HG03060 (cell line): ENCODE data around the gene CFL1.
"Not testable (repeated sequence)": the region's sequence is repeated elsewhere in the genome, so short reads cannot be mapped to it uniquely, and the experiment has no call there.

ENCODE experiments used
- ATAC-seq: cut with Tn5 transposase; IDR thresholded peaks from one replicate; pipeline ENCODE4 v1.9.1; 2021; ENCODE audit warnings: low read depth, moderate number of reproducible peaks; ENCODE audit not compliant: unreplicated experiment

Gene CFL1

DNA sequence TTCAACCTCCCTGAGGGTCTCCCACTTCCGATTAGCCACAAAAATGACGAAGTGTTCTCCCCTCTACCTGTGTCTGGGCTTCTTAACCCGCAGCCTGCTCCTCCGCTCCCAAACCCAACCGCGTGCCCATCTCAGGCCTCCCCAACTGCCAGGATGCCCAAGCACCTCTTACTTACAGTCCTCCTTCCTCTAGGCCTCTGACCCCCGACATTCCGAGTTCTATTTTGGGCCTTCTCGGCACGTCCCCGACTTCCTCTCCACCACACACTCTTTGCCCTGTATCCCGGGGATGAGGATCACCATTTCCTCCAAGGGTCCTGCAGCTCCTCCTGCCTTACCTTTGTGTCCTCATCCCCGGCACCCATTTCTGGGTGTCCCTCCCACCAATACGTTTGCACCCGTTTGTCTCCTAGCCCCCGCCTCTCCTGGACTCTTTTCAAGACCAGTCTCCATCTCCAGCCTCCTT lies 1.9 kb upstream of the CFL1 start:
- ATAC-seq: no peak

GRCh38 chr11:65859095-65859811 lies 1.3 kb upstream of the CFL1 start:
- peak; percentile 39 for ATAC-seq

GRCh38 chr11:65858681-65859087 lies 704 bp upstream of the CFL1 start:
- ATAC-seq: no peak

DNA sequence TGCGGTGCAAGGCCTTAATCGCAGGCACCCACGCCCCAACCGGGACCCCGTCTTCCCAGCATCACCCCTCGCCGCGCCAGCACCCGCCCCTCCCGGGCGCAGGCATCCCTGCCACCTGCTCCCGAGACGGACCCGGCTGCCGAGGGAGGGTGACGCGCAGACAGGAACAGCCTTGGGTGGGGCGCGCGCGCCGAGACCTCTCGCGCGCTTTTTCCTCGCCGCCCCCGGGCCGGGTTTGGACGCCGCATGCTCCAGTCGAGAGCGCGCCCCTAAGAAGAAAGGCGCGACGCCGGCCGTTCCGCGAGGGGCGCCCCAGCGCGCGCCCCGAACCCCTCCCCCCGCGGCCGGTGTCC lies 504 bp downstream of the CFL1 start:
- ATAC-seq: no peak

- no peak for ATAC-seq
Observed at GRCh38 chr11:65856689-65857499, 1.1 kb downstream of the CFL1 start.

- ATAC-seq: no peak
Observed at GRCh38 chr11:65855927-65856363, 2.0 kb downstream of the CFL1 start.

DNA sequence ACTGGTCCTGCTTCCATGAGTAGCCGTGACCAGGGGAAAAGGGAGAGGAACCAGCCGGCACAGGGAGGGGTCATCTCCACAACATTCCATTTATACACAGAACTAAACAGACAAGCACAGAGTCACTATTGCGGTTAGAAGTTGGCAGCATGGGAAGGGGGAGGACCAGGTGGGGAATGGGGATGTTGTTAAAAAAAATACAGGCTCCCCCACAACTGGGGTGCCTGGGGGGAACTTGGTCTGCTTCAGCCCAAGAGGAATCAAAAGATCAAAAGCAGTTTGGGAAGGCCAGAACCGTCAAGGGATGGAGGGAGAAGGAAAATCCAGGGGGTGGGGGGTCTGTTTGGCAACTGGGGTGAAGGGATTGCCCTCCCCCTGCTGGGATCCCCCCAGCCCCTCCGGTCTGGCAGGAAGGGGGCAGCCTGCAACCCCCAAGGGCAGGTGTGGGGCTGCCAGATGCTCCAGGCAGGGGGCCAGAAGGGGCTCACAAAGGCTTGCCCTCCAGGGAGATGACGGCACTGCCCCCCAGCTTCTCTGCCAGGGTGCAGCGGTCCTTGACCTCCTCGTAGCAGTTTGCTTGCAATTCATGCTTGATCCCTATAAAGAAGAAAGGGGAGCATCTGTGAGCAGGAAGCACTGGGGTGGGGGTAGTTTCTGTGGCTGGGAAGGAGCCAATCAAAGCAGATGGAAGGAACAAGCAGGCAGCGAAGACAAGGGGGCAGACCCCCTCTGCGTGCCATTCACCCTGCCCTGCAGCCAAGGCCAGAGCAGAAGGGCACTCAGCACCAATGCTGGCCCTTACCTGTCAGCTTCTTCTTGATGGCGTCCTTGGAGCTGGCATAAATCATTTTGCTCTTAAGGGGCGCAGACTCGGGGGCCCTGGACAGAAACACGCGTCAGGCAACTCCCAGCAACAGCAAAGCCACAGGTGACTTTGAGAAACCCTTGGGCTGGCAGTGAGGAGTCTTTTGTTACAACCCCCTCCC lies 2.8 kb downstream of the CFL1 start:
- no peak for ATAC-seq

DNA sequence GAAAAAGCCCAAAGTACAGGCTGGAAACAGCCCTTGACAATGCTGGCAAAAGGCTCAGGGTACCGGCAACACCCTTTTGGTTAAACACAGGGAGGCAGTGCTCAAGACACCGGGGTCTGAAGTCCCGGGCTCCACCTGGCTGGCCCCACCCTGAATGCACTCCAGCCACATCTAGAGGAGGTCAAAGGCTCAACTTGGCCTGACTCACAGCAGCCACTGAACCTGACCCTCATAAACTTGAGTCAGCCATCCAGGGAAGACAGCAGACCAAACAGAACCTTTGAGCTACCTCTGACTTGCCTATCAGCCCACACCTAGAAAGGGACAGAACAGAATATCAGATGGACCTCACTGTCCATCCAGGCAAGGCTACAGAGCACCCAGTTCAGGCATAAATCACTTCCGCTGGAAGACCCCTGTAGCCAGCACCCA lies 3.8 kb downstream of the CFL1 start:
- no peak for ATAC-seq

DNA sequence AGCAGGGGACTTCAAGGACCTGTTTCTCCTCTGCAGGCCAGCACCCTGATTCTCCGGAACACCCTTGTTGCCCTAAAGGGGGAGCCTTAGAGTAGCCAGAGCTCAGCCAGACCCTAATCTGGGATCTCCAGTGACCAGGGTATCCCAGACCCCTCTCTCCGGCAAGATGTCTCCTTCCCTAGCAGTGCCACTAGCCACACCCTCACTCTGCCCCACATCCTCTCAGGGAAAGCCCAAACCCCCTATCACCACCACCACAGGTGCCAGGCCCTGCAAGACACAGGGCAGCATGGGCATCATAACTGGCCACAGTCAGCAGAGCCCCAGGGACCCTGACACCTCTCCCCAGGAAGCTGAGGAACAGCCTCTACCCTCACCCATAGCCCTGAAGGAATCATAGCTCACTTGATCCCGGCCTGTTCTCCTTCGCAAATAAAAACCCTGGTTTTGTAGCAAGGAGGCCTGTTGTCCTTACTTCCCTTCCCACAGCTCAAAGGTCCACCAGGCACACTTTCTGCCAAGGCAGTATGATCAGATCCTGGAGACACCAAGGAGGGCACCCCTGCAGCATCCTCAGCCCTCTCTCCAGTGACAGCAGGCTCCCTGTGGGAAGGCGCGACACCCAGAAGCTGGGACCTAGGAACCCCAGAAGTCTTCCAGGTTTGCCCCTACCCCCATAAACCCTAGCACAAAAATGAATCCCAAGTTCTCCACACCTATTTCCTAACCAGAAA lies 4.6 kb downstream of the CFL1 start:
- no peak for ATAC-seq

GRCh38 chr11:65852508-65853245 lies 5.3 kb downstream of the CFL1 start:
- ATAC-seq: no peak

DNA sequence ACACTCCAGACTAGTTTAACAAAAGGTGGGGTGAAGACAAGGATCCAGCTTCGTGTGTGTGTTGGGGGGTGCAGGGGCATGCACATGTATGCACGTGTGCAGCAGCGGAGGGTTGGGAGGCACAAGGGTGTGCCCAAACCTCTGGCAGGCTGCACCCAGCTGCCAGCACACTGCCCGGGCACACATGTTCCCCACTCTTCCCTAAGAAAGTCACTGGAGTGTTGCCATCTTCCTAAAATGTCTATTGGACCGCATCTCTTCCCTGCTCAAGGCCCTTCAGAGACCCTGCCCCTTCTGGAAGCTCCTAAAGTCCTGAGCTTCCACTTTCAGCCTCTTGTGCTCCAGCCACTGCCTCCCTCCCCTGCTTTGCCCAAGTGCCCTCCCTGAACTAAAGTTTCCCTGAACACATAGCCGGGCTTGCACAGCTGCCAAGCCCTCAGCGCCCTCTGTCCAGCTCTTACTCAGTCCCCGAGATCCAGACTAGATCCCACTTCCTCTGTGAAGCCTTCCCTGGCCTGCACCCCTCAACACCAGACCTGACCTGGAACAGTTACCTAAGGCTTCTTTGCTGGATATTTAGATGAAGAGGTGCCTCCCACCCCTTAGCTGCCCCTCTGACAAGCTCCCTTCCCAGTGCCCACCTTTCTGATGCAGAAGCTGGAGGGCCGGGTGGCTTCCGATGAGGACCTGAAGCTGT lies 6.0 kb downstream of the CFL1 start:
- no peak for ATAC-seq

DNA sequence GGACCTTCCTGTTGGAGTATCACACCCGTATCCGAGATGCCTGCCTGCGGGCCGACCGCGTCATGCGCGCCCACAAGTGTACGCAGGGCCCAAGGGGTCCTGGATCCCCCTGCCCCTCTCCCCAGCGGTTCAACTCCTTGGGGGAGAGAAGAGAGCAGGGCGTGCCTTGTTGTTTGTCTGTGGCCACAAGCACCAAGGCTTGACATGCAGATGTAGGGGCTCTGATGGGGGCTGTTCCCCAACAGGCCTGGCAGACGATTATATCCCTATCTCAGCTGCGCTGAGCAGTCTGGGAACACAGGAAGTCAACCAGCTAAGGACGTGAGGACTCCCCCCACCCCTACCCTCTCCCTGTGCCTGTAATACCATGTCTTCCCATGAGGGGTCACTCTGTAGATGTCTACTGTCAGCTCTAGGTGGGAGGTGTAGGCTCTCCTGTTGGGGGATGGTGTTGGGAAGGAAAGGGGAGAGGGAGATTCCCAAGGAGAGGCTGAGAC lies 6.8 kb downstream of the CFL1 start:
- no peak for ATAC-seq

DNA sequence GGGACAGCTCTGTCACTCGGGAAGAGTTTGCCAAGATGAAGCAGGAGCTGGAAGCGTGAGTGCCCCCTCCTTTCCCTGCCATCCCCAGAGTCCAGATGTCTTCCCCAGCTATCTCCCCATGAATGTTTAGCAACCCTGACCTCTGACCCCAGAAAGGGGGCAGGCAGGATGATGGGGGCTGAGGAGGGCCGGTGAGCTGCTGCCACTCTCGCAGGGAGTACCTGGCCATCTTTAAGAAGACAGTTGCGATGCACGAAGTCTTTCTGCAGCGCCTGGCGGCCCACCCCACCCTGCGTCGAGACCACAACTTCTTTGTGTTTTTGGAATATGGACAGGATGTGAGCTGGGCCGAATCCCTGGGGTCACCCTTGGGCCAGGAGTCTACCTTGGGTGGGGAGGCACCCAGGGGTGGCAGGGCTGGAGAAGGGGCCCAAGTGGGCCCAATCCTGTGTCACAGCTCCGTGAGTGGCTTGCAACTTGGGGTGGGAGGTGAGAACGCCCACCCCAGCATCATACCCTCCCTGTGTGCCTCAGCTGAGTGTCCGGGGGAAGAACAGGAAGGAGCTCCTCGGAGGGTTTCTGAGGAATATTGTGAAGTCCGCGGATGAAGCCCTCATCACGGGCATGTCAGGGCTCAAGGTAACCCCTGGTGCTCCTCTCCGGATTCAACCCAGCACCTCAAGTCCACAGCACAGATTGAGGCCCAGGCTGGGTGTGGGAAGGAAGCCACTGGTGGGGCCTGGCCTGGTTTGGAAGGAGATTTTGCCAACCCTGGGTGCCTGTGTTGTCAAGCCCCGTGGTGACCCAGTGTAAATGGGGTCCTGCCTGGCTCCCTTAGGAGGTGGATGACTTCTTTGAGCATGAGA lies 7.5 kb downstream of the CFL1 start:
- ATAC-seq: no peak

GRCh38 chr11:65849771-65850216 lies 8.2 kb downstream of the CFL1 start:
- ATAC-seq: no peak

DNA sequence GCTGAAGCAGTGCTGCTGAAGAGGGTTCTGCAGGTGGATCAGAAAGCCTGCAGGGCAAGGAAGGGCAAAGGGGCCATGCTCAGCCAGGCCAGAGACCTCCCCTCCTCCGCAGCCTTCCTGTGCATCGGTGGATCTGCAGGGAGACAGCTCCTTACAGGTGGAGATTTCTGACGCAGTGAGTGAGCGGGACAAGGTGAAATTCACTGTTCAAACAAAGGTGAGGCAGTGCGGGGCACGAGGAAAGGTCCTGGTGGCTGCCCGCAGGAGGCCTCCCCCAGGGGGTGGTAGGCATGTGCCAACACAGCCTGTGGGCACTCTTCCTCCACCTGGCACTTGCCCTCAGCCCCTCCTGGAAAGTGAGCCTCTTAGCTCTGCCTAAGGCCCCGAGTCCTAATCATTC lies 8.6 kb downstream of the CFL1 start:
- no peak for ATAC-seq

DNA sequence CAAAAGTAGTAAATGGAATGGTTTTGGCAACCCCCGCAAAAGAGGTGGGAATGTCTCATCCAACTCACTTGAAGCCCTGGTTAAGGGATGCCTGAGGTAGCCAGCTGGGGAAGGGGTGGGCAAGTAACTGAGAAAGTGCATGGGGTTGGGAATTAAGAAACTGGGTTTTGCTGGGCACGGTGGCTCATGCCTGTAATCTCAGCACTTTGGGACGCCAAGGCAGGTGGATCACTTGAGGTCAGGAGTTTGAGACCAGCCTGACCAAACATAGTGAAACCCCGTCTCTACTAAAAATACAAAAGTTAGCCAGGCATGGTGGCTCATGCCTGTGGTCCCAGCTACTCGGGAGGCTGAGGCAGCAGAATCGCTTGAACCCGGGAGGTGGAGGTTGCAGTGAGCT lies 9.3 kb downstream of the CFL1 start:
- ATAC-seq: not testable (repeated sequence)

- no peak for ATAC-seq
Observed at GRCh38 chr11:65847746-65848145, 10.2 kb downstream of the CFL1 start.
